AG04450 (cell line): ENCODE measurements around the gene DNM3. TPM values are rescaled to one million over a fixed set of nuclear protein-coding genes. Genes with fewer than 3 reads are reported as not detected.

Experiments
- CTCF ChIA-PET: fragments of 300-600, 350-600 bp; formaldehyde crosslinking; extraction: SDS; loops from one replicate; lab custom pipeline; 2022; ENCODE audit warnings: antibody characterized with exemption, inconsistent platforms; lab: Charles Lee
- POLR2A ChIA-PET: fragments of 350-600 bp; formaldehyde crosslinking; extraction: SDS; loops from one replicate; lab custom pipeline; 2021; ENCODE audit warnings: antibody characterized with exemption, inconsistent platforms; lab: Yijun Ruan, JAX
- DNase-seq: peaks from one replicate; pipeline ENCODE4 v3.0.0-alpha.2; 2011; ENCODE audit warnings: low read depth, low spot score
- H3K27ac ChIP-seq: one replicate; pipeline ENCODE4 v1.5.1; 2012; ENCODE audit warnings: low read depth, low read length, control low read depth
- H3K27me3 ChIP-seq: one replicate; pipeline ENCODE4 v1.6.0; 2012; ENCODE audit warnings: low read length; ENCODE audit not compliant: control insufficient read depth, insufficient read depth
- H3K4me3 ChIP-seq: 2 replicates; pipeline ENCODE4 v1.5.1; 2011; ENCODE audit warnings: mild to moderate bottlenecking, low read depth, low read length, control low read depth
- H3K9me3 ChIP-seq: 2 replicates; pipeline ENCODE4 v1.5.1; 2012; ENCODE audit warnings: low read length; ENCODE audit not compliant: control insufficient read depth, insufficient read depth
- CTCF ChIP-seq: IDR thresholded peaks from 2 replicates; pipeline ENCODE4 v1.5.1; 2011; ENCODE audit warnings: low read depth, low read length, control low read depth, inconsistent platforms
- polyA plus RNA-seq: library from polyadenylated mRNA; depleted of rRNA; stranded (reverse); fragments of >200 nt; gene quantifications from 2 replicates; pipeline ENCODE4 v1.2.3, GENCODE V29; 2011

The DNM3 gene
- polyA plus RNA-seq, 1 experiment = 0.37 TPM

GRCh38 chr1:172332230-172332629 is 490.9 kb downstream of the DNM3 start:
- Histone ChIP-seq H3K9me3 (no peaks in the 10 kb centered on the region), H3K27ac (no peak overlapping the region), H3K4me3 (no peak overlapping the region), H3K27me3 (no peaks in the 10 kb centered on the region)
- TF ChIP-seq CTCF = no peak
- DNase-seq = no peak
- POLR2A ChIA-PET = no interaction called here
- CTCF ChIA-PET = no interaction called here

GRCh38 chr1:172335377-172335776 is 494.1 kb downstream of the DNM3 start:
- POLR2A ChIA-PET = no interaction called here
- H3K9me3 ChIP-seq = no peaks in the 10 kb centered on the region
- no peaks in the 10 kb centered on the region for H3K27me3 ChIP-seq
- CTCF ChIA-PET = no interaction called here
- no peak for DNase-seq
- no peak for TF ChIP-seq CTCF
- no peak overlapping the region for H3K27ac ChIP-seq
- H3K4me3 ChIP-seq = no peak overlapping the region

GRCh38 chr1:172338295-172338735 is 497.0 kb downstream of the DNM3 start:
- POLR2A ChIA-PET = no interaction called here
- Histone ChIP-seq H3K27me3 (no peaks in the 10 kb centered on the region), H3K4me3 (no peak overlapping the region), H3K9me3 (no peaks in the 10 kb centered on the region), H3K27ac (no peak overlapping the region)
- TF ChIP-seq CTCF = no peak
- no peak for DNase-seq
- CTCF ChIA-PET = interaction anchor here (0.6 to 1.1 kb wide), 2 partner anchors 336 to 487 kb away, joined by 3 read pairs; no protein-coding TSS in a partner anchor

- POLR2A ChIA-PET = no interaction called here
- no peak for DNase-seq
- Histone ChIP-seq H3K9me3 (no peaks in the 10 kb centered on the region), H3K27me3 (no peaks in the 10 kb centered on the region), H3K4me3 (no peak overlapping the region), H3K27ac (no peak overlapping the region)
- CTCF ChIA-PET = no interaction called here
- no peak for TF ChIP-seq CTCF
These were observed 498.5 kb downstream of the DNM3 start for GRCh38 chr1:172339842-172340241.

- no peak for DNase-seq
- Histone ChIP-seq H3K27me3 (no peaks in the 10 kb centered on the region), H3K4me3 (no peak overlapping the region), H3K9me3 (no peaks in the 10 kb centered on the region), H3K27ac (no peak overlapping the region)
- CTCF ChIA-PET = no interaction called here
- no peak for TF ChIP-seq CTCF
- POLR2A ChIA-PET = no interaction called here
These were observed 499.2 kb downstream of the DNM3 start for GRCh38 chr1:172340520-172340919.
